ENCODE results near the gene NPLOC4.

NPLOC4 gene

DNA sequence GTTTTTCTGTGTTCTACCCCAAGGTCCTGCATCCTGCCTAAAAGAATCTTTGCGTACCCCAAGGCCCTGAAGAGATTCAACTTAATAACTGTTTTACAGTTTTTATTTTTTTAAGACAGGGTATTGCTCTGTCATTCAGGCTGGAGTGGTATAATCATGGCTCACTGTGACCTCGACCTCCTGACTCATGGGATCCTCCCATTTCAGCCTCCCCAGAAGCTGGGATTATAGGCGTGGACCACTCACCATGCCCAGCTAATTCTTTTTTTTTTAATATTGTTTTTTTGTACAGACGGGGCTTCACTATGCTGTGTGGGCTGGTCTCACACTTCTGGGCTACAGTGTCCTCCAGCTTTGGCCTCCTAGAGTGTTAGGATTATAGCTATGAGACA lies 75.4 kb downstream of the NPLOC4 start:
- DNase-seq: no peak

DNA sequence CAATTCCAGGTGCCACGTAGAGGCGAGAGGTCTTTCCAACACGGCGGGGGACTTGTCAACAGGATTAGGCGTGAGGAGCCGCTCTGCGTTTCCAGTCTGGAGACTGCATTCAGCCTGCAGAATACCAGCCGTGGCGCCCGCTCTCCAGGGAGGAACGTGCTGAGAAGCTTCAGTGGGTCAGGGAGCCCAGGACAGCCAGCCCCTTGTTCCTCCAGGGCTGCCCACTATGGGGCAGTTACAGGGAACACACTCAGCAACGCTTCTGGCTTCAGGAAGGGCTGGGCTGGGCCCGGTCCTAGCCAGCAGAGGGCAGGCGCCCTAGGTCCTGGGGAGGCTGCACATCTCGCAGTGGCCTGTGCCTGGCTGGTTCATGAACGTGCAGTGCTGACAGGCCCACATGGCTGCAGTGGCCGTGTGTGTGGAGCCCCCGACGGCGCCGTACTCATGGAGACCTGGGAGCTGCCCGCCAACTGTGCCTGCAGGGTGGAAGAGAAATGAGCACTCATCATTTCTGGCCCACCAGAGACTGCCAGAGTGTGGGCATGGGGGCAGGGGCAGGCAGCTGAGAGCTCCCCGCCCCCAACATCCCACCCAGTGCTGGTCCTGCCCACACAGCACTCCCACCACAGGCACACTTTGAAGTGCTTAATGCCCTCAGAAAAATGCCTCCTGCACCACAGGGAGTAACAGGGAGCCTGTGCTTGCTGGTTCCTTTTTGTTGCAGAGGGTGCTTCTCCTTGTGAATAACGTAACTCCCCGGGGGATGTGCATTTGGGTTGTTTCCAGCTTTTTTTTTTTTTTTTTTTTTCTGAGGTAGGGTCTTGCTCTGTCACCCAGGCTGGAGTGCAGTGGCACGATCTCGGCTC lies 77.7 kb downstream of the NPLOC4 start:
- no peak for DNase-seq

DNA sequence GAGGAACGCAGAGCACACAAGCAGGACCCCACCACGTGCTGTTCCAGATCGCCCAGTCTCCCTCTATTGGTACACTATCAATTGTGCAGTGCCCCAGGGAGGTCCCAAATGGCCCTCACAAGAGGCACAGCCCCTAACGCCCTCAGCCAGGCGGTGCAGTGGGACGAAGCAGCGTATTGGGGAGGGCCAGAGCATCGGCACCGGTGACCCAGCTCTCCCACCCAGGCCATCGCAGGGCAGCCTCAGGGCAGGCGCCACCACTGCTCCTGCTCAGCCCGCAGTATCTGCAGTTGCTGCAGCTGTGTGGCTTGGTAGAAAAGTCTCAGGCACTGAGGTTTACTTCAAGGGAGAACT lies 78.8 kb downstream of the NPLOC4 start:
- no peak for DNase-seq

GRCh38 chr17:81557276-81558114 lies 79.4 kb downstream of the NPLOC4 start:
- no peak for DNase-seq

DNA sequence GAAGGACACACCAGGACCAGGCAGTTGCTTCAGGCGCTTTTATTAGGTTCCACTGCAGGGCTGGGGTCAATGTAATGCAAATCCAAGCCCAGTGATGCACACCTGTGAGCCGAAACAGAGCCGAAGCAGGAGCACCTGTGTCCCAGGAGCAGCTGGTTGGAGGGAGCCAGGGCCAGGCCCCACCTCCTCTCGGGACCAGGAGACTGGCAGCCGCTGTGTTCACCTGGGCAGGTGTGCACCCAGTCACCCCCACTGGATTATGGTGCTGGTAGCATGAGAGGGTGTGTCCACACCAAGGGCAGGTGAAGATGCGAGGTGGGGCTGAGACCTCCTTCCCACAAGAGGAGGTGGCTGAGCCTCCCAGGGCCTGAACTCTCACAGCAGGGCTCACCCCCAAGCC lies 80.0 kb downstream of the NPLOC4 start:
- DNase-seq: no peak

GRCh38 chr17:81556175-81556691 lies 80.7 kb downstream of the NPLOC4 start:
- DNase-seq: no peak

DNA sequence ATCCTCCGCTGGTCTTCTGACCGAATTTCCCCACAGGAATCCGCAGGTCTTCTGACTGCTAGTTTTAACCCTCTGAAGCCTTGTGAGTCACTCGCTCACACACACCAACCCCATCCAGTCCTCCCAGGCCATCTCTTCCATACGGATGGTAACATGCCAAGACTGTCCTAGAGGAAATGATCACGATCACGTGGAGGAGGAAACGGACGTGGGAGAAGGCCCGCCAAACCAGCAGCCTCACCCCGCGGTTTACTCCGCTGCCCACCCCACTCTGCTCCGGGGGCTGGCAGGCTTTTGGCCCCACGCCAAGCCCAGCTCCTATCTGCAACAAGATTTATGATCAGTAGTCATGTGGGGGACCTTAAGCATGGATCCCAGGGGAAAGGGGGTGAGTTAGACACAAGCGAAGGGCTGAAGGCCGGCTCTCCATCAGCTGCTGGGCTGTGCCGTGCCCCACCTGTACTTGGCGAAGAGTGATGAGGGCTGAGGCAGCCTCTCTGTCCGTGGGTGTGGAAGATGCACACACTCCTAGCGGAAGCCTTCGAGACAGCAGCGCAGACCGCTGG lies 83.2 kb downstream of the NPLOC4 start:
- DNase-seq: no peak

DNA sequence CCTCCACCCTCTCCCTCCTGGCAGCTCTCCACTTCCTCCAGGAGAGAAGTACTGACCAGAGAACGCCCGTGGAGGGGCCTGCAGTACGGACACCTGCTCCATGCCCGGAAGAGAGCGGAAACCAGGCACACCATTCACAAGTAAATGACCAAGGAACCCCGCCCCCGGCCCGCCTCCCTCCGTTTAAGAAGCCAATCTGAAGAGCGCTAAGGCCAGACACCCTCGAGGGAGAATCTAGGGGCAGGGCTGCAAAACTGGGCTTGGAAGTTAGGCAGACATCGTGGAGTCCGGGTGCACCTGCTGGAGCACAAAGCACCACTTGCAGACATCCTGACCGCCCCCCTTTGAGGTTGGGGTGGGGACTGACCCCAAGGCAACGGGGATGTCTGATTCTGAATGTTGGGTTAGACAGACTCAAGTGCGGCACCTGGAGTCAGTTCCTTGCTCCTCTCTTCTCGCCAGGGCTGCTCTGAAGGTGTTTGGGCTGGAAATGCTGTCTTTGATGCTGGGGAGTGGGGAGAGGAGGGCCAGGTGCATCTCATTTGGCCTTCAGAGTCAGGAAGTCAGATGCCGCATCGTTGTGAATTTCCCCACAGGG lies 83.8 kb downstream of the NPLOC4 start:
- peak; percentile 85 for DNase-seq

- DNase-seq: peak; percentile 85
Observed at GRCh38 chr17:81552244-81553017, 84.5 kb downstream of the NPLOC4 start, which contains the start of gene FAAP100. Gene FAAP100 (minus strand): TSS chr17:81552353. CDS start chr17:81552330, 23 bp downstream.

- no peak for DNase-seq
Observed at GRCh38 chr17:81551458-81552243, 85.3 kb downstream of the NPLOC4 start.

- no peak for DNase-seq
Observed at GRCh38 chr17:81550830-81551457, 86.0 kb downstream of the NPLOC4 start.

- no peak for DNase-seq
Observed at GRCh38 chr17:81550285-81550684, 86.6 kb downstream of the NPLOC4 start.

DNA sequence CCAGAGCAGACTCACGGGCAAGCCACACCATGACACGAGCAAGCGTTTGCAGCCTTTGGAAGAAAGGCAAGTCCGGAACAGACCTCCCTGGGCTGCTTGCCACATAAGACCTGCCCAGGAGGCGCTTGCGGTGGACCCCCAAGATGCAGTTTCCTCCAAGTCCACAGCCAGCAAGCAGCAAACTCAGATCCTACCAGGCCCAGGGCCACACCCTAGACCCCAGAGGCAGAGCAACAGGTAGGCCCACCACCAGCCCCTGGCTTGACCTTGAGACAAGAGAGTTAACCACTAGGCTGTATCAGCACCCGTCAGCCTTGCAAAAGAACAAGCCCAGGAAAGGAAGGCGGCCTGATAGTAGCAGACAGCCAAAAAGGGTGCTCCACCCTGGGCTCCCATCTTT lies 87.1 kb downstream of the NPLOC4 start:
- DNase-seq: no peak

GRCh38 chr17:81549031-81549557 lies 87.8 kb downstream of the NPLOC4 start:
- no peak for DNase-seq

GRCh38 chr17:81547614-81547982 lies 89.3 kb downstream of the NPLOC4 start:
- no peak for DNase-seq

DNA sequence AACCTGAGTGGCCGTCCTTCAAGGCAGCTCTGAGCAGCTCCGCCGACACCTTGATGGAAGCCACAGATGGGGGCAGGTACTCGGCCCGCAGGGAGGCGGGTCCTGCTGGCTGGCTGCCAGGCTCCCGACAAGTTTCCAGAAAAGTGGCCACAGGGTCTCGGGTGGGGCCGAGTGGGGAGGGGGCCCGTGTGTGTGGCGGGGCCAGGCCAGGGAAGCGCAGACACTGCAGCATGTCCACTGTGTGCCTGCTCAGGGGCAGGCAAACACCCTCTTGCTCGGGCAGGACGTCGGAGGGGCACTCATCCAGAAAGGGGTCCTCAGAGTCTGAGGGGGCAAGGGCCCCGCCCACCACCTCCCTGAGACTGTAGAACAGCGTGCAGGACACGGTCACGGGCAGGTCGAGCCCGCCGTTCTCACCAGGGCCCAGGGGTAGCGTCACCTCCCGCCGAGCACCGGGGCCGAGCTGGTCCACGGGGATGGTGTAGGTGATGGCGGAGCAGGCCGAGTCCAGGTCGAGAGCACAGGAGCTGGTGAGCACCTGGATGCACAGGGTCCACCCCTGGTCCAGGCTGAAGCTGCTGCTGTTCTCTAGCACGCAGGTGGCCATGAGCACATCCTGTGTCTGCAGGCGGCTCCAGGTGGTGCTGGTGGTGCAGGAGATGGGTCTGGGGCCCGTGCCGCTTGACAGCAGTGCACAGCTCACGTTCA lies 89.9 kb downstream of the NPLOC4 start:
- no peak for DNase-seq

GRCh38 chr17:81545160-81545949 lies 91.6 kb downstream of the NPLOC4 start:
- DNase-seq: no peak

DNA sequence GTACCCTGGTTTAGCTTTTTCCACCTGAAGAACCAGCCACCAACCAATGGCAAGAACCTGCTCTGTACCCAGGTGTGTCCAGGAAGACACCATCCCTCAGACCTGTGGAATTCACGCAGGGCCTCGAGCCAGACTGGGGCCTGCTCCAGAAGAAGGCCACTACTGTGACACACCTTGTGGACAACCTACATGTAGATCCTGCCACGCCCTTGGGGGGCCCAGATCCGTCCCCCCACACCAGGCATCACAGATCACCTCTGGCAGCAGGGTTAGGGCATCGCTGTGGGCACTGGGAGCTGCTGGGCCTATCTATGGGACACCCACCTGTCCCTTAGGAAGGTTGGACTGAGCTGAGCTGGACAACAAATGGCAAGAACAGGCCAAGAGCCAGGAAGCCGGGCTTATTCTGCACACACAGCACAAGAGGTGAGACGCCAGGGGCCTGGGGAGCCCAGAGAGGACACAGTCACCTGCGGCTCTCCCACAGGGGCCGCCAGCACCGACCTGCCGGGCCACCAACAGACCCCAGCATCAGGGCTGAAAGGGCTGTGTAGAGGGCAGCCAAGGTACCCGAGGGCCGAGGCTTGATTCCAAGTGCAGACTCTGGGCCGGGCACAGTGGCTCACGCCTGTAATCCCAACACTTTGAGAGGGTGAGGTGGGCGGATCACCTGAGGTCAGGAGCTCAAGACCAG lies 92.5 kb downstream of the NPLOC4 start:
- no peak for DNase-seq

- DNase-seq: no peak
Observed at GRCh38 chr17:81543756-81544155, 93.2 kb downstream of the NPLOC4 start.
